Stimulated activated memory B cell treated with anti-CD40 and anti-IgM and Interleukin-4, amounts not matched to agents 10 μg/mL and 1 μg/mL and 100 μg/mL, for 72 hours (primary cell): ENCODE measurements around the gene DRD5.
"Not testable (repeated sequence)": the region's sequence is repeated elsewhere in the genome, so short reads cannot be mapped to it uniquely, and the experiment has no call there.

Experiments used
- ATAC-seq: fragments of 150-1000 bp; cut with Tn5 transposase; 2 replicates; pipeline ENCODE4 v1.10.0; 2021
- H3K27ac Mint-ChIP-seq: one replicate; pipeline ENCODE4 v1.8.0; 2022; ENCODE audit warnings: mild to moderate bottlenecking, mixed read lengths
- H3K27me3 Mint-ChIP-seq: one replicate; pipeline ENCODE4 v1.8.0; 2022; ENCODE audit warnings: mixed read lengths
- H3K36me3 Mint-ChIP-seq: one replicate; pipeline ENCODE4 v1.8.0; 2022; ENCODE audit warnings: mixed read lengths
- H3K4me1 Mint-ChIP-seq: one replicate; pipeline ENCODE4 v1.8.0; 2022; ENCODE audit warnings: mixed read lengths
- H3K4me3 Mint-ChIP-seq: one replicate; pipeline ENCODE4 v1.8.0; 2022; ENCODE audit warnings: mild to moderate bottlenecking, moderate library complexity, mixed read lengths
- H3K9me3 Mint-ChIP-seq: one replicate; pipeline ENCODE4 v1.8.0; 2022; ENCODE audit warnings: mixed read lengths

DRD5 gene

GRCh38 chr4:9792381-9792780 is 10.9 kb downstream of the DRD5 start:
- H3K9me3 Mint-ChIP-seq: no peaks in the 10 kb centered on the region
- H3K27ac Mint-ChIP-seq: no peak overlapping the region
- no peak overlapping the region for H3K4me3 Mint-ChIP-seq
- H3K36me3 Mint-ChIP-seq: no peaks in the 10 kb centered on the region
- peaks cover 27% of the 10 kb centered on the region for H3K27me3 Mint-ChIP-seq
- H3K4me1 Mint-ChIP-seq: no peaks in the 10 kb centered on the region
- no peak for ATAC-seq

GRCh38 chr4:9796641-9797040 is 15.2 kb downstream of the DRD5 start:
- not testable (repeated sequence) for H3K36me3 Mint-ChIP-seq, H3K4me1 Mint-ChIP-seq, ATAC-seq, H3K27ac Mint-ChIP-seq, H3K9me3 Mint-ChIP-seq, H3K4me3 Mint-ChIP-seq
- peaks cover 22% of the 10 kb centered on the region for H3K27me3 Mint-ChIP-seq

- H3K4me1 Mint-ChIP-seq: no peaks in the 10 kb centered on the region
- H3K36me3 Mint-ChIP-seq: no peaks in the 10 kb centered on the region
- no peak for ATAC-seq
- no peaks in the 10 kb centered on the region for H3K9me3 Mint-ChIP-seq
- H3K27me3 Mint-ChIP-seq: peaks cover 54% of the 10 kb centered on the region
- no peak overlapping the region for H3K4me3 Mint-ChIP-seq
- H3K27ac Mint-ChIP-seq: no peak overlapping the region
Measured at GRCh38 chr4:9800848-9801247, 19.4 kb downstream of the DRD5 start.

GRCh38 chr4:9804918-9805317 is 23.5 kb downstream of the DRD5 start:
- H3K4me1 Mint-ChIP-seq: no peaks in the 10 kb centered on the region
- ATAC-seq: no peak
- H3K4me3 Mint-ChIP-seq: no peak overlapping the region
- H3K27me3 Mint-ChIP-seq: peaks cover 44% of the 10 kb centered on the region
- H3K9me3 Mint-ChIP-seq: no peaks in the 10 kb centered on the region
- H3K36me3 Mint-ChIP-seq: no peaks in the 10 kb centered on the region
- no peak overlapping the region for H3K27ac Mint-ChIP-seq

- Mint-ChIP-seq H3K27ac (no peak overlapping the region), H3K4me1 (no peaks in the 10 kb centered on the region), H3K36me3 (no peaks in the 10 kb centered on the region), H3K4me3 (no peak overlapping the region), H3K9me3 (no peaks in the 10 kb centered on the region), H3K27me3 (peaks cover 47% of the 10 kb centered on the region)
- ATAC-seq: peak; percentile 51
Measured at GRCh38 chr4:9808077-9808476, 26.6 kb downstream of the DRD5 start.

GRCh38 chr4:9811806-9812205 is 30.4 kb downstream of the DRD5 start:
- ATAC-seq: no peak

GRCh38 chr4:9812501-9813340 is 31.3 kb downstream of the DRD5 start:
- peaks cover 3% of the 10 kb centered on the region for H3K9me3 Mint-ChIP-seq
- peak; percentile 64 for ATAC-seq
- H3K4me1 Mint-ChIP-seq: no peaks in the 10 kb centered on the region
- H3K27me3 Mint-ChIP-seq: peaks cover 46% of the 10 kb centered on the region
- no peak overlapping the region for H3K27ac Mint-ChIP-seq
- H3K36me3 Mint-ChIP-seq: no peaks in the 10 kb centered on the region
- no peak overlapping the region for H3K4me3 Mint-ChIP-seq

More at GRCh38 chr4:9811806-9812205, 30.4 kb downstream of the DRD5 start:
- H3K27me3 Mint-ChIP-seq: peaks cover 37% of the 10 kb centered on the region
- H3K9me3 Mint-ChIP-seq: peaks cover under 1% of the 10 kb centered on the region
- no peaks in the 10 kb centered on the region for H3K36me3 Mint-ChIP-seq
- no peaks in the 10 kb centered on the region for H3K4me1 Mint-ChIP-seq
- H3K27ac Mint-ChIP-seq: no peak overlapping the region
- no peak overlapping the region for H3K4me3 Mint-ChIP-seq

- Mint-ChIP-seq H3K9me3 (peaks cover 3% of the 10 kb centered on the region), H3K4me1 (no peaks in the 10 kb centered on the region), H3K36me3 (no peaks in the 10 kb centered on the region), H3K27ac (no peak overlapping the region), H3K4me3 (no peak overlapping the region), H3K27me3 (peaks cover 27% of the 10 kb centered on the region)
- ATAC-seq: no peak
Measured at GRCh38 chr4:9816285-9816684, 34.9 kb downstream of the DRD5 start.

- H3K27me3 Mint-ChIP-seq: peaks cover 41% of the 10 kb centered on the region
- peaks cover 3% of the 10 kb centered on the region for H3K9me3 Mint-ChIP-seq
Measured at GRCh38 chr4:9820343-9820742, 38.9 kb downstream of the DRD5 start.

GRCh38 chr4:9825049-9825448 is 43.6 kb downstream of the DRD5 start:
- H3K27ac Mint-ChIP-seq: no peak overlapping the region
- peak; percentile 41 for ATAC-seq
- H3K27me3 Mint-ChIP-seq: peaks cover 31% of the 10 kb centered on the region
- H3K36me3 Mint-ChIP-seq: no peaks in the 10 kb centered on the region
- no peaks in the 10 kb centered on the region for H3K9me3 Mint-ChIP-seq
- no peak overlapping the region for H3K4me3 Mint-ChIP-seq
- no peaks in the 10 kb centered on the region for H3K4me1 Mint-ChIP-seq

More at GRCh38 chr4:9820343-9820742, 38.9 kb downstream of the DRD5 start:
- Mint-ChIP-seq H3K4me3 (no peak overlapping the region), H3K36me3 (no peaks in the 10 kb centered on the region), H3K27ac (no peak overlapping the region), H3K4me1 (no peaks in the 10 kb centered on the region)
- no peak for ATAC-seq

- Mint-ChIP-seq H3K9me3 (no peaks in the 10 kb centered on the region), H3K27me3 (peaks cover 31% of the 10 kb centered on the region), H3K4me1 (no peaks in the 10 kb centered on the region), H3K27ac (no peak overlapping the region), H3K4me3 (no peak overlapping the region), H3K36me3 (no peaks in the 10 kb centered on the region)
- no peak for ATAC-seq
Measured at GRCh38 chr4:9826551-9826950, 45.1 kb downstream of the DRD5 start.

GRCh38 chr4:9832640-9833039 is 51.2 kb downstream of the DRD5 start:
- no peak overlapping the region for H3K27ac Mint-ChIP-seq
- H3K36me3 Mint-ChIP-seq: no peaks in the 10 kb centered on the region
- no peak overlapping the region for H3K4me3 Mint-ChIP-seq
- H3K27me3 Mint-ChIP-seq: peaks cover 12% of the 10 kb centered on the region
- no peaks in the 10 kb centered on the region for H3K4me1 Mint-ChIP-seq
- ATAC-seq: no peak
- no peaks in the 10 kb centered on the region for H3K9me3 Mint-ChIP-seq

GRCh38 chr4:9833421-9833820 is 52.0 kb downstream of the DRD5 start:
- ATAC-seq: no peak
- Mint-ChIP-seq H3K27ac (no peak overlapping the region), H3K9me3 (peaks cover 3% of the 10 kb centered on the region), H3K4me3 (no peak overlapping the region), H3K36me3 (no peaks in the 10 kb centered on the region), H3K27me3 (peaks cover 6% of the 10 kb centered on the region), H3K4me1 (no peaks in the 10 kb centered on the region)
